H9 (cell line): Measurements from ENCODE around the gene DLK1. TPM values are rescaled to one million over a fixed set of nuclear protein-coding genes. Genes with fewer than 3 reads are reported as not detected.
A peak's percentile ranks its signal among the peaks of the same experiment; 100 is the strongest.

Source experiments
- DNase-seq: peaks from one replicate; pipeline ENCODE4 v3.0.0-alpha.2; 2017
- H2AFZ ChIP-seq: one replicate; pipeline ENCODE4 v1.6.1; 2013; ENCODE audit warnings: mild to moderate bottlenecking, low read length, control low read depth, moderate library complexity
- H2AK5ac ChIP-seq: 2 replicates; pipeline ENCODE4 v1.6.1; 2013; ENCODE audit warnings: low read length, control low read depth, mixed read lengths; ENCODE audit not compliant: insufficient read length
- H2BK120ac ChIP-seq: one replicate; pipeline ENCODE4 v1.6.1; 2013; ENCODE audit warnings: low read depth, mild to moderate bottlenecking, low read length, control low read depth, inconsistent platforms; ENCODE audit not compliant: poor library complexity, severe bottlenecking
- H2BK12ac ChIP-seq: 2 replicates; pipeline ENCODE4 v1.6.1; 2013; ENCODE audit warnings: low read length, control low read depth, mixed read lengths, low read depth; ENCODE audit not compliant: insufficient read length
- H2BK15ac ChIP-seq: 2 replicates; pipeline ENCODE4 v1.6.1; 2013; ENCODE audit warnings: low read depth, low read length, control low read depth
- H2BK20ac ChIP-seq: one replicate; pipeline ENCODE4 v1.6.1; 2013; ENCODE audit warnings: low read depth, mild to moderate bottlenecking, low read length, control low read depth, inconsistent platforms; ENCODE audit not compliant: poor library complexity, severe bottlenecking
- H2BK5ac ChIP-seq: 2 replicates; pipeline ENCODE4 v1.6.1; 2013; ENCODE audit warnings: low read length, control low read depth, mixed read lengths; ENCODE audit not compliant: insufficient read length
- H3K14ac ChIP-seq: 2 replicates; pipeline ENCODE4 v1.6.1; 2013; ENCODE audit warnings: low read length, control low read depth; ENCODE audit not compliant: insufficient read depth
- H3K18ac ChIP-seq: 2 replicates; pipeline ENCODE4 v1.6.1; 2013; ENCODE audit warnings: low read depth, mild to moderate bottlenecking, mixed read lengths, low read length, control low read depth; ENCODE audit not compliant: insufficient read length
- H3K23ac ChIP-seq: 2 replicates; pipeline ENCODE4 v1.6.1; 2013; ENCODE audit warnings: low read length, control low read depth, mixed read lengths, low read depth; ENCODE audit not compliant: insufficient read length
- H3K23me2 ChIP-seq: 2 replicates; pipeline ENCODE4 v1.6.1; 2013; ENCODE audit warnings: low read depth, mild to moderate bottlenecking, mixed read lengths, low read length, control low read depth; ENCODE audit not compliant: insufficient read length, poor library complexity, severe bottlenecking
- H3K27ac ChIP-seq: 2 replicates; pipeline ENCODE4 v1.5.1; 2013; ENCODE audit warnings: low read length, control low read depth, mixed read lengths, low read depth; ENCODE audit not compliant: insufficient read length
- H3K27me3 ChIP-seq: 2 replicates; pipeline ENCODE4 v1.6.1; 2013; ENCODE audit warnings: low read length, control low read depth, inconsistent platforms; ENCODE audit not compliant: insufficient read depth
- H3K4ac ChIP-seq: 2 replicates; pipeline ENCODE4 v1.6.1; 2013; ENCODE audit warnings: low read depth, mild to moderate bottlenecking, control low read depth, inconsistent platforms, low read length, moderate library complexity
- H3K4me1 ChIP-seq: 2 replicates; pipeline ENCODE4 v1.6.1; 2013; ENCODE audit warnings: low read length, control low read depth, inconsistent platforms; ENCODE audit not compliant: insufficient read depth
- H3K4me2 ChIP-seq: 2 replicates; pipeline ENCODE4 v1.6.1; 2013; ENCODE audit warnings: low read length, control low read depth, mixed read lengths; ENCODE audit not compliant: insufficient read length, insufficient read depth
- H3K56ac ChIP-seq: 2 replicates; pipeline ENCODE4 v1.6.1; 2013; ENCODE audit warnings: low read depth, mild to moderate bottlenecking, mixed read lengths, low read length, control low read depth; ENCODE audit not compliant: insufficient read length
- H3K79me1 ChIP-seq: 2 replicates; pipeline ENCODE4 v1.6.1; 2013; ENCODE audit warnings: low read depth, mild to moderate bottlenecking, moderate library complexity, low read length, control low read depth, inconsistent platforms; ENCODE audit not compliant: insufficient read depth, poor library complexity, severe bottlenecking
- H3K79me2 ChIP-seq: 2 replicates; pipeline ENCODE4 v1.6.1; 2013; ENCODE audit warnings: low read length, control low read depth, inconsistent platforms; ENCODE audit not compliant: insufficient read depth
- H3K9ac ChIP-seq: 2 replicates; pipeline ENCODE4 v1.6.1; 2013; ENCODE audit warnings: low read length, control low read depth, mixed read lengths; ENCODE audit not compliant: insufficient read length; ENCODE audit errors: extremely low read depth
- H3K9me3 ChIP-seq: one replicate; pipeline ENCODE4 v1.6.1; 2013; ENCODE audit warnings: low read depth, low read length, inconsistent platforms; ENCODE audit not compliant: control insufficient read depth
- H3T11ph ChIP-seq: one replicate; pipeline ENCODE4 v1.6.1; 2013; ENCODE audit warnings: mild to moderate bottlenecking, low read length, control low read depth, inconsistent platforms
- H4K20me1 ChIP-seq: one replicate; pipeline ENCODE4 v1.6.1; 2013; ENCODE audit not compliant: control insufficient read depth, insufficient read length, insufficient read depth
- H4K5ac ChIP-seq: 2 replicates; pipeline ENCODE4 v1.6.1; 2013; ENCODE audit warnings: low read depth, mild to moderate bottlenecking, mixed read lengths, low read length, control low read depth; ENCODE audit not compliant: insufficient read length
- H4K8ac ChIP-seq: replicated peaks from 2 replicates; pipeline ENCODE4 v1.6.1; 2013; ENCODE audit warnings: low read length, control low read depth, mixed read lengths, low read depth; ENCODE audit not compliant: insufficient read length
- H4K91ac ChIP-seq: 2 replicates; pipeline ENCODE4 v1.6.1; 2013; ENCODE audit warnings: low read depth, mild to moderate bottlenecking, moderate library complexity, mixed read lengths, low read length, control low read depth; ENCODE audit not compliant: insufficient read length
- H3K27ac Mint-ChIP-seq, 3 experiments: 2 replicates in 2 of 3; 3 replicates in 1 of 3; pipeline ENCODE4 v1.8.0; 2020 to 2021; ENCODE audit warnings: mixed read lengths in 3 of 3, mild to moderate bottlenecking in 1 of 3, moderate library complexity in 1 of 3
- H3K27me3 Mint-ChIP-seq: 2 replicates; pipeline ENCODE4 v1.8.0; 2021; ENCODE audit warnings: low read depth, mild to moderate bottlenecking, moderate library complexity, mixed read lengths
- H3K36me3 Mint-ChIP-seq, 3 experiments: 2 replicates in 2 of 3; 3 replicates in 1 of 3; pipeline ENCODE4 v1.8.0; 2020 to 2021; ENCODE audit warnings: low read depth in 3 of 3, mixed read lengths in 3 of 3; ENCODE audit not compliant: insufficient read depth in 1 of 3
- H3K4me1 Mint-ChIP-seq, 2 experiments: 2 replicates each; pipeline ENCODE4 v1.8.0; 2020; ENCODE audit warnings: mixed read lengths in 2 of 2
- H3K4me3 Mint-ChIP-seq, 2 experiments: 2 replicates in 1 of 2; 3 replicates in 1 of 2; pipeline ENCODE4 v1.8.0; 2020 to 2021; ENCODE audit warnings: mild to moderate bottlenecking in 2 of 2, mixed read lengths in 2 of 2, moderate library complexity in 1 of 2
- H3K9me3 Mint-ChIP-seq, 2 experiments: 2 replicates in 1 of 2; 3 replicates in 1 of 2; pipeline ENCODE4 v1.8.0; 2020; ENCODE audit warnings: mild to moderate bottlenecking in 2 of 2, mixed read lengths in 2 of 2, moderate library complexity in 1 of 2
- CTCF ChIP-seq: fragments of 200-600 bp; sonication (generic); conservative IDR thresholded peaks from 3 replicates; pipeline ENCODE4 v1.8.0; 2021; ENCODE audit warnings: antibody characterized with exemption, mild to moderate bottlenecking
- WGBS: extraction: QIAGEN DNeasy Blood & Tissue Kit; methylation state at CpG from one replicate; pipeline ENCODE4 v1.1.7; 2013; ENCODE audit warnings: missing lambda C conversion rate, low lambda C conversion rate, mixed read lengths; ENCODE audit not compliant: insufficient read length; ENCODE audit errors: extremely low coverage; 5-methylcytosine and 5-hydroxymethylcytosine counted together
- total RNA-seq: library from RNA; stranded (reverse); gene quantifications from 2 replicates; pipeline ENCODE4 v1.2.1, GENCODE V29; 2021

DLK1 gene
- total RNA-seq, 1 experiment from 2014 or later = 2.8 TPM

GRCh38 chr14:100688598-100689461 is 37.9 kb upstream of the DLK1 start:
- no peaks in the 10 kb centered on the region; the same call in 1 of the 2 replicates for H3K4me1 ChIP-seq
- TF ChIP-seq CTCF = no peak
- no peak overlapping the region for H3T11ph ChIP-seq
- H3K23ac ChIP-seq = no peak overlapping the region
- no peaks in the 10 kb centered on the region; the same call in 1 of the 2 replicates for H3K79me2 ChIP-seq
- H2AK5ac ChIP-seq = no peak overlapping the region
- no peak overlapping the region for H3K9ac ChIP-seq
- H3K79me1 ChIP-seq = no peaks in the 10 kb centered on the region
- H3K23me2 ChIP-seq = no peaks in the 10 kb centered on the region
- Mint-ChIP-seq H3K9me3 (peaks cover 0 to 3% of the 10 kb centered on the region in 2 experiments; a peak in 2 of 5 replicates), H3K27me3 (peaks cover 14% of the 10 kb centered on the region), H3K27ac (peak overlapping the region in 1 of 3 experiments; percentile 85; a peak in 1 of 7 replicates), H3K4me1 (peaks cover 19 to 20% of the 10 kb centered on the region in 2 experiments), H3K36me3 (0 out of 7 replicates have a peak, but pooled peaks cover 0 to 1% (median 0%) of the 10 kb centered on the region in 3 experiments), H3K4me3 (no peak overlapping the region)
- H4K91ac ChIP-seq = no peak overlapping the region
- H3K4me2 ChIP-seq = no peak overlapping the region
- no peak overlapping the region for H4K8ac ChIP-seq
- H4K20me1 ChIP-seq = peaks cover 2% of the 10 kb centered on the region
- no peak overlapping the region for H3K4ac ChIP-seq
- H4K5ac ChIP-seq = no peak overlapping the region
- peak overlapping the region; percentile 38; the same call in 1 of the 2 replicates for H3K14ac ChIP-seq
- no peak overlapping the region for H3K27ac ChIP-seq
- H2BK12ac ChIP-seq = no peak overlapping the region
- no peaks in the 10 kb centered on the region for H3K9me3 ChIP-seq
- no peak overlapping the region for H3K18ac ChIP-seq
- H3K56ac ChIP-seq = no peak overlapping the region
- H3K27me3 ChIP-seq = no peaks in the 10 kb centered on the region
- no peak overlapping the region for H2AFZ ChIP-seq
- H2BK5ac ChIP-seq = no peak overlapping the region
- WGBS = no CpG with 5 or more reads among the region's 26 CpGs
- DNase-seq = no peak
- no peak overlapping the region for H2BK20ac ChIP-seq
- no peak overlapping the region for H2BK120ac ChIP-seq
- no peak overlapping the region for H2BK15ac ChIP-seq
